Dedifferentiated amniotic fluid mesenchymal stem cell (primary cell): ENCODE measurements around the gene MBP.

Experiments used
- DNase-seq: peaks from one replicate; pipeline ENCODE4 v3.0.0-alpha.2; 2016; ENCODE audit errors: extremely low spot score

Gene MBP

DNA sequence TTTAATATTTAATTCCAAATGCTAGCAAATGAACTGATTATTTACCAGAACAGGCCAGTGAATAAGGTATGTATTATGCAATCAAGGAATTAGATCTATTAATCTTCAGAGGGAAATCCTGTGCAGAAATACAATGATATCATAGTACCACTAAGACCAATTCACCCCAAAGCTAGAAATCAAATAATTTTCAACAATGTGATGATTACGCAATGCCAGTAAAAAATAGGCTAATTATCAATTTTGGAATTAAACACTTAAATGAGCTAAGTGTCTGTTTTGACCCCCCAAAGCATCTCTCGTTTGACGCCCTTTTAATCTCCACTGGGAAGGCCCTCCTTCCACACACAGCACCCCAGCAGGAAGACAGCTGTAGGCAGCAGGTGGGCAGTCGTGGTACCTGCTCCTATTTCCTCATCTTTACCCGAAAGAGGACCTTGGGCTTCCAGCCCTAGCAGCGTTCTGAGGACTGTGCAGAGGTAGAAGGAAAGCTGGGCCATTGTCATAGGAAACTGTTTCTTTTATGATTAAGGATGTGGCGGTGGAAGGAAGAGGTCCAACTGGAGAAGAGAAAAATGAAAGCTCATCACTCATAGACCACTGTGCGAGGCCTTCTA, 84.7 kb downstream of the MBP start:
- DNase-seq: no peak

- no peak for DNase-seq
Observed at GRCh38 chr18:77046994-77047393, 85.6 kb downstream of the MBP start.

DNA sequence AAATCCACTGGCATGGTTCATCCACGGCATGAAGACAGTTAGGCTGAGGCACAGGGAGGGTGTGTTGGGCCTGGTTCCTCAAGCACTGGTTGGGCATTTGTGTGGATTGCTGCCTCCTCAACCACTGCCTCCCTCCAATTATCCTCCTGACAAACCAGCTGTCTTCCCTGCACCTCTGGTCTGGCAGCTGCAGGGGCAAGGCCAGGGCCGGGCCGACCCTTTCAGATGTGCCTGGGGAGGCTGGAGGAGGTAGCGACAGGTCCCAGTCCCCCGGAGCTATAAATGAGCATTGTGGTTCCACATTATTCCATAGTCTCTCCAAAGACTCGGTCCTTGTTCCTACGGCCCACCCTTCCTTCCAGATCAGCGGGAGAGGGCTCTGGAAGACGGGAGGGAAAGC, 86.2 kb downstream of the MBP start:
- DNase-seq: no peak

DNA sequence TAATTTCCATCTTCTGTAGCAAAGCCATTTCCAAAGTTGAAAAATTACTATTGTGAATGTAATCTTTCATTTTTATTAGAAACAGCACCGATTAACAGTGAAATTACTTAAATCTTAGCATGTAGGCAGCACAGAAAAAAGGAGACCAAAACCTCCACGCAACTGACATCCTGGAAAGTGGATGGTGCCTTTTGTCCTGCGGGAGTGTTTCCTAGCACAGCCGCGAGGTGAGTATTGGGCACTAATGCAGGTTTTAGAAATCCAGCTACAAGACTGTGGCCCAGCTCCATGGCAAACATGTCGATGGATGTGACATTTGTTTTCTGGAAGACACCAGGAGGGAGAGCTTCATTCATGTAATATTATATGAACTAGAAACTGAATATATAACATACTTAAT, 86.9 kb downstream of the MBP start:
- no peak for DNase-seq

GRCh38 chr18:77044866-77045664, 87.5 kb downstream of the MBP start:
- DNase-seq: no peak

DNA sequence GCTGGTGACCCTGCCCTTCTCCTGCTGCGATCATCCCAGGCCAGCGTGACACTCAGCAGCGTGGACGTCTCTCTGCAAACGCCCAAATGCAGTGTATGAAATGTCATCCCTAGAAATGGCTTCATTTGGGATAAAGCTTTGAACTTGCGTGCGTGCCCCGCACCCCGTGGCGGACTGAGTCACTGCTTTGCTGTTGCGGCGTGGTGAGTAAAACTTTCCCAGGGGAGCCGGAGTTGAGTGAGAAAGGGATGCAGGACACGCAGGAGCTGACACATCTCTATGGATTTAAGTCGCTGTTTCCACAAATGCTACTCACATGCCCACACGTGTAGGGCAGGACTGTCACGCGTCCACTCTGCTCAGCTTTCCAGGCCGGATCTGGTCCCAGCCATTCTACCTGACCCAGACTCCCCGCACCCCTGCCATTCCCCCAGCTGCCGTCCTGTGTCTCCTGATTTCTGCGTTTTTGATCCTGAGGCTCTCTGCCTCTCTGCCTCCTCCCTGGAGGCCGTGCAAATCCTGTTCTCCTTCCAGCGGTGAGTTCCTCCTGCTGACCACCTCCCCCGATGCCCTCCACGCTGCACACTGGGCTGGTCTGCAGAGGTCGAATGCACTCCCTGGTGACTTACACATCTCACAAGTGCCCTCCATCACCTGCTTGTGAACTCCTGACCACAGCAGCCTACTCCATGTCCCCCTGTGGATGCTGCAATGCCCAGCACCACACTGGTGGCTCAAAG, 88.9 kb downstream of the MBP start:
- DNase-seq: no peak

DNA sequence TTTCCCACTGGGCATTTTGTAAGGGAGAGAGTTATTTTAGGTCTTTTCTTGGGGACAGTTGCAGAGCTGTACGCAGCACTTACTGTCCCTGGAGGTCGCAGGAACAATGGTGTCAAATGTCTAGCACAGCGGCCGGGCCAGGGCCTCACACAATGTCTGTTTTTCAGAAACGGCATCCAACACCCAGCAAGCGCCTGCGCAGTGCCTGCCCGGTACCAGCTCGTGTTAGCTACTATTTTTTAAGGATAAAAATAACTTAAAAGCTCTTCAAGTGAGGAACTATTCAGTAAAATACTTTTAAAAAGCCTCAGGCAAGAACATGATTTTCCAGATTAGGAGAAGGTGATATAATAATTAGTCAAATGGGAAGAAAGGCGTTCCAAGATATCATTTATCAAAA, 90.0 kb downstream of the MBP start:
- DNase-seq: no peak

DNA sequence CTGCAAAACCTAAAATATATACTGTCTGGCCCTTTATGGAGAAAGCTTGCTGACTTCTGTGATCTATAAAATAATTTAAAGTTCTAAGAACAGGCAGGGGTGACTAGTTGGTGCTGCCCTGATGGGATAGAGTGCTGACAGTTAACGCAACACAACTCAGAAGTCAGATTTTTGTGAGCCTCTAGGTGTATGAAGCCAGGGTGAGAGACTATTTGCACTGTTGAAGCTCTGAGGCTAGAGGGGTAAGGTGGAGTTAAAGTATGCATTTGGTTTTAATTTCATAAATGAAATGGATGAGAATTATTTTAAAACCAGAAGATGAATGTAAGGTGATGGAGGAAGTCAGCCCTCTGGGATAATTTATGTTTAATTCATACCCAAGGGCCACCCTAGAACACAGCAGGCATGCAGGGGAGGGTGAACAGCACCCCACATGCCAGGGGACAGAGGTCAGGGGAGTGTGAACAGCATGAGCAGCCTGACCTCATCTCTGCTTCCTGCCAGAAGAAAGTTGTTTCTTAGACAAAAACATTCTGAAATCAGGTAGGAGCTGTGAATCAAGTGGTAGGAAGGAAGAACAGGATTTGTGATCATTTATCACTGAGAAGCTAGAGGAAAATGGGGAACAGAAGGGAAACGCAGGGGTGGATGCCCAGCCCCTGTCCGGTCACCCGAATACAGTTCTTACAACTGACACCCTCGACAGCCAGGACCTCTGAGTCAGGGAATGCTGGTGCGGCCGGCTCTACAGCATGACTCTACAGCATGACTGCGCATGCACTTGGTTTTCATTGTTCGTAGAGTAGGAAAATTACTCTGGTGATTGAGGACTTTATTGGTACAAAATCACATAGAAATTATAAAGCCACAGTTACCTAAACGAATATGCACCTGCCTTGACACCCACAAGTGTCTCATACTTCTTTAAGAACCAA, 93.1 kb downstream of the MBP start:
- no peak for DNase-seq

- no peak for DNase-seq
Observed at GRCh38 chr18:77038182-77038858, 94.3 kb downstream of the MBP start.

DNA sequence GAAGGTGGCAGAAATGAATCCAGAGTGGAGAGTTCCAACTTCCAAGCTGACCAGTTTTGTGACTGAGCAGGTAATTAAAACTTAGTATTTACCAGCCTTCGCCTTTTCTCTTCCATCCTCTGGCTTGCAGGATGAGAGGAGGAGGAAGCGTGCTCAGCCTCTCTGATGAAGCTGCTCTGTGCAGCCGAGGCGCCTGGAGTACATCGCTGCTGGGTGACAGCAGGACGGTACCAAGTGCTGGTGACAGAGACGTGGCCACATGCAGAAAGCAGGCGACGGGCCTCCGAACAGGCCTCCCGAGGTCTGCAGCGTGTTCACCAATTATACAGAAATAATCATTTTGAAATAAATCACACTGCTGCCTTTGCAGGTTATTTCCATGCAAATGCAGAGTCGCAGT, 95.0 kb downstream of the MBP start:
- DNase-seq: no peak

GRCh38 chr18:77035380-77036187, 97.0 kb downstream of the MBP start:
- no peak for DNase-seq

GRCh38 chr18:77033575-77033974, 99.0 kb downstream of the MBP start:
- DNase-seq: no peak

DNA sequence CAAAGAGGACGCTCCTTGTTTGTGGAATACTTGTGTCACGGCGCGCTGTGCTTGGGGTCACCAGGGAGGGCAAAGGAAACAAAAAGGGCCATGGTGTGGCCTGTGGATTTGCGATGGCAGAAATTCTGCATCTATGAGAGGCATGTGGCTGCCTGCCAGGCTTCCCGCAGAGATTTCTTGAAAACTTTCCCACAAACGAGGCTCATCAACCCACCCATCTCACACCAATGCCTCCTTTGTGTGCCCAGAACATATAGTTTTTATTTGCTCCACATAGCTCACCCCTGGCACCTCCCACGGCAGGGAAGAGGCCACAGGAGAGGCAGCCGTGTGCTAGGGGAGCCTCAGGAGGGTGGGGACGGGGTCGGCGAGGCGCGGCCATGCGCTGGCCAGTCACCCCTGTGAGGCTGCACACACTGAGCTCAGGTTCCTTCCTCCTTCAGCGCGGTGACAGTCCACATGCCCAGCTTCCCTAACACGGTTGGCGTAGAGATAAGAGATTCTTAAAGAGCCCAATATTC, 100.3 kb downstream of the MBP start:
- DNase-seq: no peak

- no peak for DNase-seq
Observed at GRCh38 chr18:77031662-77032061, 100.9 kb downstream of the MBP start.

- DNase-seq: no peak
Observed at GRCh38 chr18:77030201-77030600, 102.4 kb downstream of the MBP start.

DNA sequence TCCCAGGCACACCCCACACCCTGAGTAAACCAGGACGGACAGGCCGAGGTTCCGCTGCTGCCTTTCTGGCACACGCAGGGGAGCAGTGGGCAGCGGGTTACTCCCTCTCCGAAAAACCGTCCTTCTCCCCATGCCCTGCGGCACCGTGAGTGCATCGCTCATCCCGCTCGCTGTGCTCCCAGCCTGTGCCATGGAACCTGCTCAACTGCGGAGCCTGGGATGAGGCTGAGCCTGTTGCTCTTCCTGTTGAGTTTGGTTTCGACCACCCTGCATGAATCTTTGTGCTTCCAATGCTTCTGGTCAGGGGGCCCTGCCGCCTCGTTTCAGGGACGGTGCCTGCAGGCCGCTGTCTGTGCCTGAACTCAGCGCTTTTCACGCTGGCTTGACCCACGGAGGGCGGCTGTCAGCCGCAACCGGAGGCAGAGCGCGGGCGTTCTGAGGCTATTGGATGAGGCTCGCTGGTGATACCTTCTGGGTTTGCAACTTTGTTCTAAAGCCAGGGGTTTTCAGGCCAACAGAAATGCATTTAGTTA, 106.7 kb downstream of the MBP start:
- DNase-seq: no peak

- DNase-seq: no peak
Observed at GRCh38 chr18:77025123-77025522, 107.5 kb downstream of the MBP start.

GRCh38 chr18:77024476-77024875, 108.1 kb downstream of the MBP start:
- DNase-seq: no peak

DNA sequence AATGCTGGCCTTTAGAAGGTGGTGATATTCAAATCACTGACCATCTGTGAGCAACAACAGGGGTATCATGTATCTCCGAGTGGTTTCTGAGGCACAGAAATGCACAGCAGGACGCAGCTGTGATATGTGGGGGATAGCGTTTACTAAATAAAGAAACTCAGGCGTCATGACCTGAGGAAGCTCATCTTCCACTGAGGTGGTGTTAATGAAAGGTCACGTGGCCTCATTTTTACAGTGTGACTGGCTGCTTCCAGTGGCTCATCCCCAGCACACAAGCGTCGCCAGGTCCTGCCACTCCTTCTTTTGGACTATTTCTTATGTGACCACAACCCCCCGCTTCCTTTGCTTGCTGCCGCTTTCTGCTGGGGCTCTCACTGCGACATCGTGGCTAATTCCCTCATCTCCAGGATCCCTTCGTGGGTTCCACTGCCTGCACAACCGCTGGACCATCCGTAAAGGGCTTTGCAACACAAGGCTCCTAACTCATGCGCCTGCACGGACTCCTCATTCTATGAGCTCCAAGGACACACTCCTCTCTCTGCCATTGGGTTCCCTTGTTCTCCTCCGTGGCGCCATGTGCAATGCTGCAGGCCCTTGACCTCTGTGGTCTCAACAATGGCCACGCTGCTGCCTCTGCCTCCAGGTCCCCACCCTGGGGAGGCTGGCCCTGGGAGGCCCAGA, 109.3 kb downstream of the MBP start:
- no peak for DNase-seq
